ENCODE measurements around the gene RADIL.

The RADIL gene

DNA sequence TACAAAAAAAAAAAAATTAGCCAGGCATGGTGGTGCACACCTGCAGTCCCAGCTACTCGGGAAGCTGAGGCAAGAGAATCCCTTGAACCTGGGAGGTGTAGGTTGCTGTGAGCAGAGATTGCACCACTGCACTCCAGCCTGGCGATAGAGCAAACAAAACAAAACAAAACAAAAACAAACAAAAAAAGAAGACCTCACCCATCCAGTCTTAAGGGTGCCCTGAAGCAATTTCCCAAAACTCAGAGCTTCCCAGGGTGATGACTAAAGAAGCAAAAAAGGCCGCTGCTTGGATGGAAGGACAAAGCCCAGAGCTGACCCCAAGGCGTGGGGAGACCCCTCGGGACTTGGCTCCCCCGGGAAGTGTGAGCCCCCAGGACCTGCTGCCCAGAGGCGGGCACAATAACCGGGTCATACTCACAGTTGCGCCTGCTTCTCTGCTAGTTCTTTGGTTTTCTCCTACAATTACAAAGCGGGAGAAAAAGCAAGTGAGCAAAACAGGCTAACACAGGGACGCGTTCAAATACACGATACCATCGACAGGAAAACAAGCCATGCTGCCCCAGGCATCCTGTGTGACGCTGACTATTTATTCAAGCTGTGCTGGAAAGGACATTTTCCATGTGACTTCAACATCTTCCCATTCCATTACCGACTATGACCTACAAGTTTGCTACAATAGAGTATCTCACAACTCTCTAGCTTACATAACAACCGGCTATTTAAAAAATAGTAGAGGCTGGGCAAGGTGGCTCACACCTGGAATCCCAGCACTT is 51.6 kb downstream of the RADIL start:
- no peak for DNase-seq

GRCh38 chr7:4830176-4830575 is 53.3 kb downstream of the RADIL start:
- DNase-seq, result peak; percentile 65 to 85 (median 77)

- DNase-seq, result no peak
Measured at GRCh38 chr7:4828720-4829383, 54.7 kb downstream of the RADIL start.

- DNase-seq, result no peak
Measured at GRCh38 chr7:4825081-4825480, 58.4 kb downstream of the RADIL start.

- no peak for DNase-seq
Measured at GRCh38 chr7:4824120-4824775, 59.3 kb downstream of the RADIL start.

GRCh38 chr7:4823441-4824119 is 59.9 kb downstream of the RADIL start:
- DNase-seq, result no peak

GRCh38 chr7:4822677-4823076 is 60.8 kb downstream of the RADIL start:
- no peak for DNase-seq

DNA sequence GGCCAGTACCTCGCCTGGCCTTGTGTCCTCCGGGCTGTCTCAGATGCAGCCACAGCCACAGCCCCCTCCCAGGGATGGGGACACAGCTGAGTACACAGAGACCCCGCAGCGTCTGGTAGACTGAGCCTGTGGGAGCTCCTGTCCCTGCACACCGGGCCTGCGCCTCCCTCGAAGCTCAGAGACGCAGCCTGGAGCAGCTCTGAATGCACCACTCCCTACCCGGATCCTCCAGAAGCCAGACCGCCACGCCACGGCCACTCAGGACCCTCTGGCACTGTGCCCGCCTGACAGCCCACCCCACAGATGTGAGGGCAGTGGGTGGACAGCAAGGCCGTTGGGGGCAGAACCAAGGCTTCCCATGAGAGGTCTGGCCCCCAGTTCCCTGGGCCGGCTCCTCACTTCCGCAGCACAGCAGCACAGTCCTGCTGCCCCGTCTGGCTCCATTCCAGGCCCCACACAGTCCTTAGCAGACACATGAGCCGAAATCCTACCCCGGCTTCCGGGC is 62.5 kb downstream of the RADIL start:
- DNase-seq, result no peak

DNA sequence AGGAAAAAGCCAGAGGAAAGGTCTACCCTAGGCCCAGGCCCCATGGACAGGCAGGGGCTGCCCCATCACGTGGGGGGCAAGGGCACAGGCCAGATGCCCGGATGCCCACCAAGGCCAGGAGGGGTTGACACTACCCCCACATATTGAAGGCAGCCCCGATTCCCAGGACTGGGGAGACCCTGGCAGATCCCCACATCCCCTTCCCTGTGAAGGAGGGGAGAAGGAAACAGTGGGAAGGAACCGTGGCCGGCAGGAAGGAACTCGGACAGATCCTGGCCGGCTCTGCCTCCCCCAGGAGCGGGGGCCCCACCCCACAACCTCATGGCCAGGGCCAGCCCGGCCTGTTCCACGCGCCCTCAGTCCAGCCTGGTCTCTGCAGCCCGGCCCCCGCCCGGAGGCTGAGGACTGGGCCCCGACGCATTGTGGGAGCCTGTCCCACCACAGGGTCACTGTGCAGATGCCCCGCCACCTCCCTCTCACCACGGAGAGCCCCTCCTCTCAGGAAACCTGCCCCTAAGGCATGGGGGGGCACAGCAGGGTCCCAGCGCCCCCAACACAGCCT is 63.0 kb downstream of the RADIL start:
- no peak for DNase-seq

DNA sequence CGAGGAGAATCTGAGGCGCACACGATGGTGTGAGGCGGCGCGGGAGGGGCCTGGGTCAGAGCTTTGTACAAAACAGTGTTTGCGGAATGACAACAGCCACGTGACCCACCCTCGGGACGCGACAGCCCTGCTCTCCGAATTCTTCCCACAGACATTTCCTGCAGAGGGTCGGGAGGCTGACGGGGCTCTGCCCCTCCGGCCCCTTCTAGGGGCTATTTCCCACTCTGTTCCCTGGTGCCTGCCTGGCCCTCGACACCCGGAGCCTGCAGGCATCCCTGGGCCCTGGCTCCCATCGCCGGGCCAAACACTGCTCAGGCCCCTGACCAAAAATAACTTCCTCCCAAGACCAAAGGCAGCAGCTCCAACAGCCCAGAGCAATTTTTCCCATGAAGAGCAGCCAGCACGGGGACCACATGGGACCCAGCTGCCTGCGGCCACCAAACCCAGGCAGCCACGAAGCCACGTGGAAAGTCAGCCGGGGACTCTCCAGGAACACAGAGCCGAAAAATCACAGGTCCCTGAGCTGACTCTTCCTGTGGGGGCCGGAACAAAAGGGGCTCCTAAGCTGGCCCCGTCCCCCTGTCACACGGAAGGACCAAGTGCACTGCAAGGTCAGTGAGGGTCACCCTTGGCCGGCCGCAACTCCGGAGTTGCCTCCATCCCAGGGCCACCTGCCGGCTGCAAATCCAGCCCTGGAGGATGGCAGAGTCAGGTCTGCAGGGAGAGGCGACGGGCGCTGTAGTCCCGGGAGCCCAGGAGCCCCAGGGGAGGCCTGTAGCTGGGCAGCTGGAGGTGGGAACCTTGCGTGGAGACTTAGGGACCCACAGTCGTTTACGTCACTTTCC is 63.7 kb downstream of the RADIL start:
- no peak for DNase-seq

DNA sequence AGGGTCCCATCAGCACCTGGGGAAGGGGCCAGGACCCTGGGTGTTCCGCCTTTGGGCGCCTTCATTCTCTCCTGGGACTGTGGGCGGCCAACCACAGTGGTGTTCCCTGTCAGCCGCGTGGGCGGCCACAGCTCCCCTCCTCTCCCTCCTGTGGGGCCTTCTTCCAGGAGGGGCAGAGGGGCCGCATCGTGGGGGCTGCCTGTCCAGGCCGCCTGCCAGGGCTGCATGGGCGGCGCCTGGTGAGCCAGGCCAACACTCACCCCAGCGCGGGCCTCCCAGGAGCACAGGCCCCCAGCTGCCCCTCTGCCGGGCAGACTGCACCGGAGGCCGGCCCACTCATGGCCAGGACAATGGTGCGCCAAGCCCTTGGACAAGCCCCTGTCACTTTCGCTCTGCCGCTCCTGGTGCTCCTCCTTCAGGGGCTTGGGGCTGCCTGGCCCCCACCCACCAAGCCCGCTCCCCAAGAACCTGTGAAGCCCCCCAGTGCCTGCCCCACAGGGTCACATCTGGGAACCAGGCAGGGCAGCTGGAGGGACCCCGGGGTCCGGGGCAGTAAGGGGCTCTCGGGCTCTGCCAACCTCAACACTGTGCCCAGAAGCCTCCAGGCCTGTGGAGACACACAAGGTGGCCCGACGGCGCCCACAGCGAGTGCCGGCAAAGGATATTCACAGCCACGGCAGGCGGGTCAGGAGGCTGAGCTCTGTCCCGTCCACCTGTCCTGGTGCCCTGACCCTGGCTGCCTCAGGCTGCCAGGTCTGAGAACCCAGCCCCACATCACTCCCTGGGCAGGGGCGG is 65.3 kb downstream of the RADIL start:
- DNase-seq, result no peak

DNA sequence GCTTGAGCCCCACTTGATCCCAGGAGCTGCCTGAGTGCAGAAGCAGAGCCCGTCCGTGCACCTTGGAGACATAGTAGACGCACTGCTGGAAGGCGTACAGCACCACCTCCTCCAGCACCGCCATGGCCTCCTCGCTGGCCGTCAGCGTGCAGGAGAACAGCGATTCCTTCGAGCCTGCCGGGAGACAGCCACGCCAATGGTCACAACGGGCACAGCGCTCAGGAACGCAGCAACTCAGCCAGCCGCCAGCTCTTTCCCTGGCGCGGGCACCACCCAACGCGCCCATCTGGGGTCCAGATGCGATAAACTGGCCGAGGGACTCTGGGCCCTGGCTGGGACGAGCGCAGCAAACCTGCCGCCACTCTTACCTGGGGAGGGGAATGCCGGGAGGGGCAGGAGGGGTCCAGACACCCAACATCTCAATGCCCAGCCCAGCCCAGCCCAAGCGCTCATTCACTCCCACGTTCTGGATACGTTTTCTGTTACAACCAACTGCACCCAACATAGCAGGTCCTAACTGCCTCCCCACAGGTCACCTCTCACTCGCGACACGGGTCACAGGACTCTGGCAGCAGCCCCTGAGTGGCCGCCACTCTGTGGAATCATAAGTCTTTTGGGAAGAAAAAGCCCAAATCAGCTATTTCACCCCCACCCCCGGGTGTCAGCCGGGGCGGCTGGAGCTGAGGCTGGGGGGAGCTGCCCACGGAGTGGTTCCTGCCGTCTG is 66.2 kb downstream of the RADIL start:
- no peak for DNase-seq

DNA sequence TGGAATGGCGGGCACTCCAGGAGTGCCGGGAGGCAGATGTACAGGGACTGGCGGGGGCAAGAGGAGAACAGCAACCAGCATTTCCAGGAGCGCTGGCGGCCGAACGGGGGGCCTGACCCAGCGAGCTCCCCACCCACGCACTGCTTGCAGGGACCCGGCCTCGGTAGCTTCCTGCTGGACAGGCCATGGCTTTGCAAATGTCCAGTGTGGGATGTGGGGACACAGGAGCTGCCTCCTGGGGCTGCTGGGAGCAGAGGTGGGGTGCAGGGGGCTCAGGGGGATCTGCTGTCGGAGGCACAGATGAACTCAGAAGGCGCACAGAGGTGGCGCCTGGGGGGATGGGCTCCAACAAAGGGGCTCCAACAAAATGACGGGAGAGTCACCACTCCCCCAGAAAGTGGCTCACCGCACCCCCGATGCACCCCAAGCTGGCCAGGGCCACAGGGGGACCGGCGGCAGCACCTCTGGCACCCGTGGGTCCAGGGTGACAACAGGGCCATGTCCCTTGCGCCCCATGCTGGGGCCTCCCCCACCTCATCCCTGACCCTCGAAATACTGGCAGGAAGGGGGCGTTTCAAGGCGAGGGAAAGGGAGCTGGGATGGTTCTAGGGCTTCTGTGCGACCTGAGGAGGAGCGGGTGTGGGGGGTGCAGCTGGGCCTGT is 67.0 kb downstream of the RADIL start:
- DNase-seq, result no peak

GRCh38 chr7:4815609-4816418 is 67.7 kb downstream of the RADIL start:
- DNase-seq, result no peak

DNA sequence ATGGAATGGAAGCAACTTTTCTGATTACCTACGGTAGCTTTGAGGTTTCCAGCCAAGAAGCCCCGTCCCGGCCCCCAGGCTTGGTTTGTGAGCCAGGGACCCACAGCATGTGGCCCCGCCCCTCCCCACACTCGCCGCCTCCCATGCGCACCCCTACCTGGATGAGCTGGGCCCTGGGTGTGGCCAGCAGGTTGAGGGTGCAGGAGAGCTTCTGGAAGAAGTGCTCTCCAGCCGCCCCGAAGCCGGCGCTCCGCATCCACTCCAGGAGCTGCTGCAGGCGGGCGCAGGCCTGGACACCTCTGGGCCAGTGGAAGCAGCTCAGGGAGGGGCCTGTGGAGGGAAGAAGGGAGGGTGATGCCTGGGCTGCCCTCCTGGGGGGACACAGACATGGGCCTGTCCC is 68.4 kb downstream of the RADIL start:
- no peak for DNase-seq

GRCh38 chr7:4814433-4814832 is 69.1 kb downstream of the RADIL start:
- no peak for DNase-seq

DNA sequence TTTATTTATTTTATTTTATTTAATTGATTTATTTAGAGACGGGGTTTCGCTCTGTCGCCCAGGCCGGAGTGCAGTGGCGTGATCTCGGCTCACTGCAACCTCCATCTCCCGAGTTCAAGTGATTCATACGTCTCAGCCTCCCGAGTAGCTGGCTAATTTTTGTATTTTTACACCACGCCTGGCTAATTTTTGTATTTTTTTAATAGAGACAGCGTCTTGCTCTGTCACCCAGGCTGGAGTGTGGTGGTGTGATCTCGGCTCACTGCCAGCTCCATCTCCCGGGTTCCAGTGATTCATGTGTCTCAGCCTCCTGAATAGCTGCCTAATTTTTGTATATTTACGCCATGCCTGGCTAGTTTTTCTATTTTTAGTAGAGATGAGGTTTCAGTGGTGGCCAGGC is 73.8 kb downstream of the RADIL start:
- DNase-seq, result no peak

DNA sequence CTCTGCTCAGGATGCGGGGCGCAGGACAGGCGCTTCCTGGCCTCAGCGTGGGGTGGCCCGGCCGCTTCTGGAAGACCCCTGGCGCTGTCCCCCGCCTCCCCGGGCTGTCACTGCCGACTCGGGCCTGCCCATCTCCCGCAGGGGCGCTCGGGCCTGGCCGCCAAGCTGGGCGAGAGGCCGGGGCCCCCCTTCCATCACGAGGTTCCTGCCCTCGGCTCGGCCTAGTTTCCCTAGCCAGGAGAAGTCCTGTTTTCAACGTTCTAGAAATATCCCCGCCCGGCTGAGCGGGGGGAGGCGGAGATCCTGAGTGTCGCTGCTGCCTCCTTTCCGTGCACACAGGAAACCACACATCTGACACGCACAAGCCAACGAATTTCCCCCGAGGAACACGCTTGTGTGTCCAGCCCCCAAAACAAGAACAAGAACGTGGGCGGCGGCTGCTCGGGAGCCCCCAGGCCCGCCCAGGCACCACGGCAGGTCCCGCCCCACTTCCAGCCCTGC is 74.4 kb downstream of the RADIL start:
- DNase-seq, result peak; percentile 31 to 58 (median 50)

- no peak for DNase-seq
Measured at GRCh38 chr7:4808565-4808964, 75.0 kb downstream of the RADIL start.

Data from suppressor macrophage (primary cell).